Esophagus muscularis mucosa (tissue), 3 donors: ENCODE data around the gene OR10A3.

Experiments
- POLR2A ChIP-seq: fragments of 450-650 bp; IDR thresholded peaks from one replicate; pipeline ENCODE4 v1.6.1; 2017; ENCODE audit warnings: antibody characterized with exemption, moderate library complexity, mild to moderate bottlenecking, low read depth
- TF ChIP-seq, protein P1 (sequence below), 3 experiments: fragments of 200-600 bp in 2 of 3; fragments of 450-650 bp in 1 of 3; sonication (generic) in 2 of 3; IDR thresholded peaks; one replicate each; pipeline ENCODE4 v1.5.1; 2017 to 2019; ENCODE audit warnings: antibody characterized with exemption in 3 of 3, mild to moderate bottlenecking in 2 of 3, moderate library complexity in 1 of 3

GRCh38 chr11:7894251-7894650 lies 47.3 kb downstream of the OR10A3 start:
- TF ChIP-seq, protein P1, sequence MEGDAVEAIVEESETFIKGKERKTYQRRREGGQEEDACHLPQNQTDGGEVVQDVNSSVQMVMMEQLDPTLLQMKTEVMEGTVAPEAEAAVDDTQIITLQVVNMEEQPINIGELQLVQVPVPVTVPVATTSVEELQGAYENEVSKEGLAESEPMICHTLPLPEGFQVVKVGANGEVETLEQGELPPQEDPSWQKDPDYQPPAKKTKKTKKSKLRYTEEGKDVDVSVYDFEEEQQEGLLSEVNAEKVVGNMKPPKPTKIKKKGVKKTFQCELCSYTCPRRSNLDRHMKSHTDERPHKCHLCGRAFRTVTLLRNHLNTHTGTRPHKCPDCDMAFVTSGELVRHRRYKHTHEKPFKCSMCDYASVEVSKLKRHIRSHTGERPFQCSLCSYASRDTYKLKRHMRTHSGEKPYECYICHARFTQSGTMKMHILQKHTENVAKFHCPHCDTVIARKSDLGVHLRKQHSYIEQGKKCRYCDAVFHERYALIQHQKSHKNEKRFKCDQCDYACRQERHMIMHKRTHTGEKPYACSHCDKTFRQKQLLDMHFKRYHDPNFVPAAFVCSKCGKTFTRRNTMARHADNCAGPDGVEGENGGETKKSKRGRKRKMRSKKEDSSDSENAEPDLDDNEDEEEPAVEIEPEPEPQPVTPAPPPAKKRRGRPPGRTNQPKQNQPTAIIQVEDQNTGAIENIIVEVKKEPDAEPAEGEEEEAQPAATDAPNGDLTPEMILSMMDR (IDR thresholded peaks at IDR 0.05), result no peak
- TF ChIP-seq POLR2A, result no peak
